ENCODE results near the gene MAPKBP1. TPM values are rescaled to one million over a fixed set of nuclear protein-coding genes. Genes with fewer than 3 reads are reported as not detected.

The MAPKBP1 gene
- total RNA-seq, 1 donor from 2014 or later: 27.6 TPM

DNA sequence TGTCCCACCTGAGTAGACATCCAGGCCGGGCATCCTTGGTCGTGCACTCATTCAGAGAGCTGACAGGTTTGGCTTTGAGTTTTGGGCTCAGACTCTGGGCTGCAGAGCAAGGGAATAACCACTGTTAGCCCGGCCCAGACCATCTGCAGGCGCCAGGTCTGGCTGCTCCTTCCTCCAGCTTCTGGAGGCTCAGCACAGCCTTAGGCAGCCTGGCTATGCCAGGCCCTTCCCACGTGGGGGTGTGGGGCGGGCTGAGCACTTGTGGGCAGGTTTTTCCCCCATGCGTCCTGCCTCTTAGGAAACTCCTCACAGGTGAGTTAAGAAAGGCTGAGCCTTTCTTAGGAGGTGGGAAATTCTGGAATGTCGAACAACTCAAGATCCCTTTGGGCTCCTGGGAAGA lies 75.6 kb downstream of the MAPKBP1 start:
- Histone ChIP-seq H3K4me1 (no peaks in the 10 kb centered on the region), H3K27me3 (no peaks in the 10 kb centered on the region), H3K27ac (no peak overlapping the region), H3K4me3 (no peak overlapping the region), H3K36me3 (peaks cover 28 to 35% of the 10 kb centered on the region in 2 donors), H3K9me3 (no peaks in the 10 kb centered on the region)
- no peak for TF ChIP-seq CTCF (IDR thresholded peaks at IDR 0.05)
- DNase-seq (ENCODE audit: low spot score in 2 of 2): no peak
- intact Hi-C loops (cut with DNase I): no loop called here

- Histone ChIP-seq H3K4me3 (no peak overlapping the region), H3K4me1 (no peaks in the 10 kb centered on the region), H3K9me3 (no peaks in the 10 kb centered on the region), H3K27ac (no peak overlapping the region), H3K27me3 (no peaks in the 10 kb centered on the region), H3K36me3 (peaks cover 24 to 28% of the 10 kb centered on the region in 2 donors)
- intact Hi-C loops (cut with DNase I): no loop called here
- DNase-seq (ENCODE audit: low spot score in 2 of 2): no peak
- TF ChIP-seq CTCF (IDR thresholded peaks at IDR 0.05): no peak
These were observed 76.3 kb downstream of the MAPKBP1 start for GRCh38 chr15:41850482-41851166.

- no peak for DNase-seq (ENCODE audit: low spot score in 2 of 2)
- no peaks in the 10 kb centered on the region for H3K27me3 ChIP-seq
- no peak overlapping the region for H3K4me3 ChIP-seq
- intact Hi-C loops (cut with DNase I): no loop called here
- H3K27ac ChIP-seq: no peak overlapping the region
- TF ChIP-seq CTCF (IDR thresholded peaks at IDR 0.05): no peak
- H3K9me3 ChIP-seq: no peaks in the 10 kb centered on the region
- H3K36me3 ChIP-seq: peaks cover 21 to 22% of the 10 kb centered on the region in 2 donors
- H3K4me1 ChIP-seq: no peaks in the 10 kb centered on the region
These were observed 76.9 kb downstream of the MAPKBP1 start for GRCh38 chr15:41851167-41851523.

DNA sequence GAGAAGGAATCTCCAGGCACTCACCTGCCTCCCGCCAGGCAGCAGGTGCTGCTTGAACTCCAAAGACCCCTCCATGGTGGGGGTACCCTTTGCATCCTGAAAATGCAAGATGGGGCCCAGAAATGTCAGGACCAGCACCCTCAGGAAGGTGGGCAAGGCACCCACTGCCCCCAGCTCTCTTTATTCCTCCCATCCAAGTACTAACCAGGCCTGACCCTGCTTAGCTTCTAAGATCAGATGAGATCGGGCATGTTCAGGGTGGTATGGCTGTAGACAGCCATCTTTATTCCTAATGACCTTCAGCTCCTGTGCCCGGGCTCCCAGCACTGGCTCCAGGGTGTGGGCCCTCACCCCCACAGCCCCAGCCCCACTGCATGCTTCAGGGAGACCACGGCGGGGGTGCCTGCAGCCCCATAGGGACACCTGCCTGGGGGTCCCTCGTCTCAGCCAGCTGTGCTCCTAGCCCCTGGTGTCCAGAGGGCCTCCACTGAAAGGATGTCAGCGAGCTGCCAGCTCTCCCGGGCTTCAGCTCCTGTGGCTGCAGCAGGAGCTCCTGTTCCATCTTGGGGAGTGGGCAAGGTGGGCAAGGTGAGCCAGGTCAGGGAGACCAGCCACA lies 77.6 kb downstream of the MAPKBP1 start:
- H3K36me3 ChIP-seq: peaks cover 13 to 15% of the 10 kb centered on the region in 2 donors
- H3K27me3 ChIP-seq: no peaks in the 10 kb centered on the region
- no peaks in the 10 kb centered on the region for H3K9me3 ChIP-seq
- H3K4me3 ChIP-seq: no peak overlapping the region
- DNase-seq (ENCODE audit: low spot score in 2 of 2): no peak
- intact Hi-C loops (cut with DNase I): no loop called here
- no peak for TF ChIP-seq CTCF (IDR thresholded peaks at IDR 0.05)
- H3K4me1 ChIP-seq: no peaks in the 10 kb centered on the region
- H3K27ac ChIP-seq: no peak overlapping the region

GRCh38 chr15:41852736-41853590 lies 78.7 kb downstream of the MAPKBP1 start:
- no peak for DNase-seq (ENCODE audit: low spot score in 2 of 2)
- no peaks in the 10 kb centered on the region for H3K9me3 ChIP-seq
- no peak overlapping the region for H3K4me3 ChIP-seq
- intact Hi-C loops (cut with DNase I): no loop called here
- H3K36me3 ChIP-seq: peaks cover 4 to 6% of the 10 kb centered on the region in 2 donors
- H3K27ac ChIP-seq: no peak overlapping the region
- no peaks in the 10 kb centered on the region for H3K27me3 ChIP-seq
- no peak for TF ChIP-seq CTCF (IDR thresholded peaks at IDR 0.05)
- no peaks in the 10 kb centered on the region for H3K4me1 ChIP-seq

Measured in ascending aorta (tissue), 2 donors.